Measurements from ENCODE around the gene GJA10. TPM values are rescaled to one million over a fixed set of nuclear protein-coding genes. Genes with fewer than 3 reads are reported as not detected.
"Not testable (repeated sequence)": the region's sequence is repeated elsewhere in the genome, so short reads cannot be mapped to it uniquely, and the experiment has no call there.

The GJA10 gene
- total RNA-seq, 1 donor: not detected

- TF ChIP-seq CTCF (IDR thresholded peaks at IDR 0.05; ENCODE audit: insufficient read depth, low read depth, low read length): no peak
- no peak for DNase-seq (ENCODE audit: low read depth)
- no peak overlapping the region for H3K4me3 ChIP-seq (ENCODE audit: low read depth, low read length)
Measured at GRCh38 chr6:89888871-89889270, 5.4 kb upstream of the GJA10 start.

GRCh38 chr6:89890845-89891528, 3.3 kb upstream of the GJA10 start:
- DNase-seq (ENCODE audit: low read depth); H3K4me3 ChIP-seq (ENCODE audit: low read depth, low read length): not testable (repeated sequence)

GRCh38 chr6:89892577-89892976, 1.7 kb upstream of the GJA10 start:
- not testable (repeated sequence) for H3K4me3 ChIP-seq (ENCODE audit: low read depth, low read length); DNase-seq (ENCODE audit: low read depth)

- H3K4me3 ChIP-seq (ENCODE audit: low read depth, low read length): no peak overlapping the region
- peak; percentile 56 for DNase-seq (ENCODE audit: low read depth)
- TF ChIP-seq CTCF (IDR thresholded peaks at IDR 0.05; ENCODE audit: insufficient read depth, low read depth, low read length): no peak
Measured at GRCh38 chr6:89895276-89895874, 1.1 kb downstream of the GJA10 start.

- not testable (repeated sequence) for DNase-seq (ENCODE audit: low read depth); H3K4me3 ChIP-seq (ENCODE audit: low read depth, low read length)
Measured at GRCh38 chr6:89910001-89910901, 16.0 kb downstream of the GJA10 start.

- TF ChIP-seq CTCF (IDR thresholded peaks at IDR 0.05; ENCODE audit: insufficient read depth, low read depth, low read length): no peak
- H3K4me3 ChIP-seq (ENCODE audit: low read depth, low read length): no peak overlapping the region
- no peak for DNase-seq (ENCODE audit: low read depth)
Measured at GRCh38 chr6:89910902-89911240, 16.6 kb downstream of the GJA10 start.

- no peak for TF ChIP-seq CTCF (IDR thresholded peaks at IDR 0.05; ENCODE audit: insufficient read depth, low read depth, low read length)
- no peak for DNase-seq (ENCODE audit: low read depth)
- no peak overlapping the region for H3K4me3 ChIP-seq (ENCODE audit: low read depth, low read length)
Measured at GRCh38 chr6:89916136-89916920, 22.1 kb downstream of the GJA10 start.

- no peak overlapping the region for H3K4me3 ChIP-seq (ENCODE audit: low read depth, low read length)
- no peak for DNase-seq (ENCODE audit: low read depth)
Measured at GRCh38 chr6:89917216-89917615, 22.9 kb downstream of the GJA10 start.

More at GRCh38 chr6:89917216-89917615, 22.9 kb downstream of the GJA10 start:
- TF ChIP-seq CTCF (IDR thresholded peaks at IDR 0.05; ENCODE audit: insufficient read depth, low read depth, low read length): no peak
